ENCODE results near the gene CWC27.

The CWC27 gene

DNA sequence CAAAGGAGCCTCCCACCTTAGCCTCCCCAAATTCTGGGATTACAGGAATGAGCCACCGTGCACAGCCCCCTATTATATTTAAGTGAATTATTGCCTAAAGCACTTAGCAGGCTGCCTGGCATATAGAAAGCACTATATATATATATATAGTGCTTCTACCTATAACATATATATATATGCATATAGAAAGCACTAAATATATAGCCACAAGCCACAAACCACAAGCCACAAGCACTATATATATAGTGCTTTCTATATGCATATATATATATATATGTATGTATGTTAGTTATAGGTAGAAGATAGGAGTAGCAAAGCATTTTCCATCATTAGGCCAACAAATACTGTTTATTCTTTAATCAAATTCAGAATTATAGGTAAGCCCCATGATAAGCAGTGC lies 185.8 kb downstream of the CWC27 start:
- no peak overlapping the region for H3K27ac ChIP-seq (ENCODE audit: low read length)
- no peaks in the 10 kb centered on the region for H3K27me3 ChIP-seq (ENCODE audit: insufficient read depth, low read length)
- no peak overlapping the region for H3K4me3 ChIP-seq (ENCODE audit: low read length)
- H3K36me3 ChIP-seq (ENCODE audit: insufficient read depth, low read depth, low read length), result no peaks in the 10 kb centered on the region
- no peaks in the 10 kb centered on the region for H3K4me1 ChIP-seq (ENCODE audit: insufficient read depth, low read length)
- no peak overlapping the region for H3K9ac ChIP-seq (ENCODE audit: low read depth, low read length)
- no peaks in the 10 kb centered on the region for H3K9me3 ChIP-seq (ENCODE audit: insufficient read depth, low read depth, low read length)

DNA sequence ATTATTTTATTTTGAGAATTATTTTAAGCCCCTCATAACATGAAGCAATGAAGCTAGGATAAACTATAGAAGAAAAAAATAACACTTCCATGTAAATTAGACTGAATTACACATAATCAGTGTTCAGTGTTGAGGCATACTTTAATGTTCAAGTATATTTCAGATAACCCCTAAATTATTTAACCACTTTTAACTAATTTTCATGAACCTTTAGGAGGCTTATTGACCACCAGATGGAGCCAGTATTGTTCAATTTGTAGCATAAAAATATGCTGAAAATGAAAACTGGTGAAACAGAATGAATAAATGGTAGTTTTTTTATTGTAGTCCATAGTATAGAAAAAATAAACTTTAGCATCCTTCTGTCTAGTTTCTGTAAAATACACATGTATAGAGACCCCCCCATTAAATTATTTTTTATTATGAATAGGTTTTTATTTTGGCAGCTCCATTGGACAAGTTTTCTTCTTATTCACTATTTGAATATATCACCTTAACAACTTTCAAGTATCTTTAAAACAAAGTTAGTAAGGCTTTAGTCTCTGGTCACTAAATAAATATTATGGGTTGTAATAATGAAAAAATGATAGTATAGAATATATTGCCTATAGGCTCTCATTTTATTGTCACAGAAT lies 190.1 kb downstream of the CWC27 start:
- Histone ChIP-seq H3K9me3 (ENCODE audit: insufficient read depth, low read depth, low read length) (peaks cover 7% of the 10 kb centered on the region; the same call in 1 of the 2 replicates), H3K27me3 (ENCODE audit: insufficient read depth, low read length) (no peaks in the 10 kb centered on the region), H3K4me1 (ENCODE audit: insufficient read depth, low read length) (no peaks in the 10 kb centered on the region), H3K36me3 (ENCODE audit: insufficient read depth, low read depth, low read length) (no peaks in the 10 kb centered on the region), H3K27ac (ENCODE audit: low read length) (no peak overlapping the region), H3K4me3 (ENCODE audit: low read length) (no peak overlapping the region), H3K9ac (ENCODE audit: low read depth, low read length) (no peak overlapping the region)

DNA sequence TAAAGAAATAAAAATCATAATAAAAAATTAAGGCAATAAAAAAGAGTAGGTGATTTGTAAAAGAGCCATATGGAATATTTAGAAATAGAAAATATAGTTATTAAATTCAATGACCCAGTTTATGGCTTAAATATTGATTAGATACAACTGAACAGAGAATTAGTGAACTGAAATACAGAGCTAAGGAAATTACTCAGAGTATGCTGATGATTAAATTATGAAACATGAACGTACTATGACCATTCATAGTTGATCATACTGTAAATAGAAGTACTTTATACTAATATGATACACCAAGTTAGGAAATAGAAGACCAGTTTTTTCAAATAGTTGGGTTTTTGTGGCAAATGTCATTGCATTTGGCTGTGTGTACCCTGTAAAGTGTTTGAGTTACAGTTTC lies 194.5 kb downstream of the CWC27 start:
- Histone ChIP-seq H3K27me3 (ENCODE audit: insufficient read depth, low read length) (no peaks in the 10 kb centered on the region), H3K4me1 (ENCODE audit: insufficient read depth, low read length) (no peaks in the 10 kb centered on the region), H3K27ac (ENCODE audit: low read length) (no peak overlapping the region), H3K36me3 (ENCODE audit: insufficient read depth, low read depth, low read length) (no peaks in the 10 kb centered on the region), H3K4me3 (ENCODE audit: low read length) (no peak overlapping the region), H3K9me3 (ENCODE audit: insufficient read depth, low read depth, low read length) (peaks cover 8% of the 10 kb centered on the region; the same call in 1 of the 2 replicates), H3K9ac (ENCODE audit: low read depth, low read length) (no peak overlapping the region)

DNA sequence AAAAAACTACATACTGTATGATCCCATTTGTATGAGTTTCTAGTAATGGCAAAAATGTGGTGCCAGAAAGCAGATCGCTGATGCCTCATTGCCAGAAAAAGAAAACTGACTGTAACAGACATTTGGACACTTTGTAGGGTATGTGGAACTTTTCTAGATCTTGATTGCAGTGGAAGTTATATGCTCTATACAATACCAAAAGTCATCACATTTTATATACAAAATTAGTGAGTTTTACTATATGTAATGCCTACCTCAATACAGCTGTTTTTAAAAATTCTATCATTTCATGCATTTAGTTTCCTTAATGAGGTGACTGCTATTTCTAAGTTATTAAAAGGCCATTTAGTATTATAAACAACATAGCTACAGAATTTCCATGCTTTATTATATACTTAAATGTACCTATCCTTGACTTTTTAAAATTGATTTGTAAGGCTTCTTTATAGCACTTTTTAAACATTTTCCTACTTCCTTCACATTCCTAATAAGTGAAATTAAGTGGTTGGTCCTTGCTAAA lies 199.9 kb downstream of the CWC27 start:
- Histone ChIP-seq H3K9ac (ENCODE audit: low read depth, low read length) (no peak overlapping the region), H3K4me1 (ENCODE audit: insufficient read depth, low read length) (no peaks in the 10 kb centered on the region), H3K36me3 (ENCODE audit: insufficient read depth, low read depth, low read length) (peaks cover 13% of the 10 kb centered on the region)

DNA sequence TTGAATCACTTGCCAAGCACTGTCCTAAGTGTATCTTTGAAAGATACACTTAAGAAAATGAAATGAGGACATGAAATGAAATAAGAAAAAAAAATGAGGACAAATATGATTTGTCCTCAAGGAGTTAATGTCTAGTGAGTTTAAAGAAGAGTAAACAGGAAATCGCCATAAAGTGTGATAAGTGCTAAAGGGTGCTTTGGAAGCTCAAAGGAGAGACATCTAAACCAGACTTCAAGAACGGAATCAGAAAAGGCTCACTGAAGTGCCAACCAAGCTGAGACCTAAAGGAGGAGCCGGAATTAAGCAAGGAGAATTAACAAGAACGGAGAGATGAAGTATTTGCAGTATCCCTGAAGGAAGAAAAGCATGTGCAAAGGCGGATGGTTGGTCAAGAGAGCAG lies 200.8 kb downstream of the CWC27 start:
- Histone ChIP-seq H3K4me3 (ENCODE audit: low read length) (no peak overlapping the region), H3K36me3 (ENCODE audit: insufficient read depth, low read depth, low read length) (peaks cover 13% of the 10 kb centered on the region), H3K9ac (ENCODE audit: low read depth, low read length) (no peak overlapping the region), H3K9me3 (ENCODE audit: insufficient read depth, low read depth, low read length) (no peaks in the 10 kb centered on the region), H3K27me3 (ENCODE audit: insufficient read depth, low read length) (no peaks in the 10 kb centered on the region), H3K4me1 (ENCODE audit: insufficient read depth, low read length) (no peaks in the 10 kb centered on the region), H3K27ac (ENCODE audit: low read length) (no peak overlapping the region)

More for the DNA sequence above, 199.9 kb downstream of the CWC27 start:
- Histone ChIP-seq H3K27me3 (ENCODE audit: insufficient read depth, low read length) (no peaks in the 10 kb centered on the region), H3K4me3 (ENCODE audit: low read length) (no peak overlapping the region), H3K27ac (ENCODE audit: low read length) (no peak overlapping the region), H3K9me3 (ENCODE audit: insufficient read depth, low read depth, low read length) (peaks cover 3% of the 10 kb centered on the region; the same call in 1 of the 2 replicates)

DNA sequence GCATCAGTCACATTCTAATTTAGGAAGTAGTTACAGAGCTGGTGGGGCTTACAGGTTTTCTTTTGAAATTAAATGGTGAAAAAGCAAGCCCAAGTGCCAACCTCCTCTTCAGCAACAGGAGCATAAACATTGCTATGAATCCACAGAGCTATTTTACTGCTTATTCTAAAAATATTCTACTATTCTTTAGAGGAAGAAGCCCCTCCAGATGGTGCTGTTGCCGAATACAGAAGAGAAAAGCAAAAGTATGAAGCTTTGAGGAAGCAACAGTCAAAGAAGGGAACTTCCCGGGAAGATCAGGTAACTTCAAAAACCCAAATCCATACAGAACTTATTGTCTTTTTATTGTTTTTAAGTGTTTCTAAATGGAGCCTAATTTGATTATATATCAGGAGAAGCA lies 202.8 kb downstream of the CWC27 start:
- H3K9ac ChIP-seq (ENCODE audit: low read depth, low read length), result no peak overlapping the region
- H3K9me3 ChIP-seq (ENCODE audit: insufficient read depth, low read depth, low read length), result no peaks in the 10 kb centered on the region
- H3K27me3 ChIP-seq (ENCODE audit: insufficient read depth, low read length), result no peaks in the 10 kb centered on the region
- H3K4me1 ChIP-seq (ENCODE audit: insufficient read depth, low read length), result no peaks in the 10 kb centered on the region
- no peak overlapping the region for H3K27ac ChIP-seq (ENCODE audit: low read length)
- H3K36me3 ChIP-seq (ENCODE audit: insufficient read depth, low read depth, low read length), result peaks cover 13% of the 10 kb centered on the region
- no peak overlapping the region for H3K4me3 ChIP-seq (ENCODE audit: low read length)

DNA sequence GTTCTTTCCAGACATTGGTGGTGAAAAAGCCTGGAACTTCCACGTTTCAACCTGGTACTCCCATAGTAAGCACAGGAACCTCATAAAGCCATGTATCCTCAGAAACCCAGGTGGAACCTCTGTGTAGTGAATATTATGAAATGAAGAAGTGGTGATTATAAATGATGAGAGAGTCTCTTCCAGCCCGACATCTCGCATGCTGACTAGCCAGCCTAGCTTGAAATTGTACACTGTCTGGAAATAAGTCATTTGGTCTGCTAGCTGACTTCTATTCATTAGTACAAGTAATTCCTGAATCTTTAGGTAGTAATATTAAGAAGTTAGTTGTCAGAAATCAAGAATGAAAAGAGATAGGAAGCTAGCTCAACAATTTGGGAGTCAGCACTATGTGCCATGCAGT lies 203.3 kb downstream of the CWC27 start:
- no peaks in the 10 kb centered on the region for H3K27me3 ChIP-seq (ENCODE audit: insufficient read depth, low read length)
- no peak overlapping the region for H3K9ac ChIP-seq (ENCODE audit: low read depth, low read length)
- no peaks in the 10 kb centered on the region for H3K4me1 ChIP-seq (ENCODE audit: insufficient read depth, low read length)
- H3K4me3 ChIP-seq (ENCODE audit: low read length), result no peak overlapping the region
- peaks cover 15% of the 10 kb centered on the region for H3K36me3 ChIP-seq (ENCODE audit: insufficient read depth, low read depth, low read length)
- H3K9me3 ChIP-seq (ENCODE audit: insufficient read depth, low read depth, low read length), result no peaks in the 10 kb centered on the region
- no peak overlapping the region for H3K27ac ChIP-seq (ENCODE audit: low read length)

DNA sequence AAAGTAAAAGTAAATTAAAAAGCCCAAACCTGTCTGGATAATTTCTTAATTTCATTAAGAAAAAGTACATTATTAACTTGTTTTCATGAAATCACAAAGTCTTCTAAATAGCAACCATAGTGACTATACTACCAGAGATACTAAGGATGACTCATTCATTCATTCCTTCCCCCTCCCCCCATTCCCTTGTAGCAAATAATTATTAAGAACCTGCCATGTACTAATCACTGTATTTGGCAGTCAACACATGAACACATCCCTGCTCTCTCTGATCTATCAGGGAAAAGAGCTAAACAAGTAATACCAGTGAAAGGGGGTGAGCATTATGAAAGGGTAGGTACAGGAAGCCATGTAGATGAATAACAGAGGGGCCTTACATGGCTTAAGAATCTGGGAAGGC lies 203.9 kb downstream of the CWC27 start:
- Histone ChIP-seq H3K4me1 (ENCODE audit: insufficient read depth, low read length) (no peaks in the 10 kb centered on the region), H3K27me3 (ENCODE audit: insufficient read depth, low read length) (no peaks in the 10 kb centered on the region), H3K36me3 (ENCODE audit: insufficient read depth, low read depth, low read length) (peaks cover 21% of the 10 kb centered on the region), H3K27ac (ENCODE audit: low read length) (no peak overlapping the region), H3K9me3 (ENCODE audit: insufficient read depth, low read depth, low read length) (no peaks in the 10 kb centered on the region), H3K9ac (ENCODE audit: low read depth, low read length) (no peak overlapping the region), H3K4me3 (ENCODE audit: low read length) (no peak overlapping the region)

DNA sequence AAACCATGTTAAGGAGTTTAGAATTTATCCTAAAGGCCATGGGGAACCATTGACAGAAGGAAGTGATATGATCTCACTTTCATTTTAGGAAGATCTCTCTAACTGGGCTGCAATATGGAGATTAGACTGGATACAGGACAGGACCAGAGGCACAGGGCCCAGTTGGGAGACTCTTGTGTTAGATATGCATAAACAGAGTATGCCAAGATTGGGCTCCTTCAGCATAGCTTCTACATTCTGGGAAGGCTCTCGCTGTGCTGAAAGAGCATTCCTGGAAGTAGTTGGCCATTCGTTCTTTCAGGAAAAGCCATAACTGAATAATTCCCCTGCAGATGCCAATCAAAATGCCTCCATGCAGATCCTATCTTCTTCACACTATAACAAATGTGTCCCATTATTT lies 204.5 kb downstream of the CWC27 start:
- Histone ChIP-seq H3K27ac (ENCODE audit: low read length) (no peak overlapping the region), H3K36me3 (ENCODE audit: insufficient read depth, low read depth, low read length) (peaks cover 26% of the 10 kb centered on the region), H3K9me3 (ENCODE audit: insufficient read depth, low read depth, low read length) (no peaks in the 10 kb centered on the region), H3K27me3 (ENCODE audit: insufficient read depth, low read length) (no peaks in the 10 kb centered on the region), H3K9ac (ENCODE audit: low read depth, low read length) (no peak overlapping the region), H3K4me3 (ENCODE audit: low read length) (no peak overlapping the region), H3K4me1 (ENCODE audit: insufficient read depth, low read length) (no peaks in the 10 kb centered on the region)

DNA sequence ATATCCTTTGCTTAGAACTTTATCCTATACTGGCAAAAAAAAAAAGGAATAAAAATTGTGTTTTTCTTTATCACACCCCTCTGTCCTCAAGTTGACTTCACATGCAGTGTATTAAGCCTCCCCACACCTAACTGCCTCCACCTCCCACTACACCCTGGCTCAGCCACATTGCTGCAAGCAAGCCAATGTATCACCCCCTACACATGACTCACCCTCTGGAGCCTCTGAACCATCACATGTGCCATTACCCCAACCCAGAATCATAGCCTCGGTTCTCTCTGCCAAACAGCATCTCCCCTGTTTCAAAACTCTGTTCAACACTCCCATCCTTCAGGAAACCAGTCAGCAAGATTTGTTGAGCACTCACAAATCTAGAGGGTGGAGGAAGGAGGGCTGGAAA lies 209.0 kb downstream of the CWC27 start:
- Histone ChIP-seq H3K27ac (ENCODE audit: low read length) (no peak overlapping the region), H3K27me3 (ENCODE audit: insufficient read depth, low read length) (no peaks in the 10 kb centered on the region), H3K36me3 (ENCODE audit: insufficient read depth, low read depth, low read length) (peaks cover 19% of the 10 kb centered on the region)

DNA sequence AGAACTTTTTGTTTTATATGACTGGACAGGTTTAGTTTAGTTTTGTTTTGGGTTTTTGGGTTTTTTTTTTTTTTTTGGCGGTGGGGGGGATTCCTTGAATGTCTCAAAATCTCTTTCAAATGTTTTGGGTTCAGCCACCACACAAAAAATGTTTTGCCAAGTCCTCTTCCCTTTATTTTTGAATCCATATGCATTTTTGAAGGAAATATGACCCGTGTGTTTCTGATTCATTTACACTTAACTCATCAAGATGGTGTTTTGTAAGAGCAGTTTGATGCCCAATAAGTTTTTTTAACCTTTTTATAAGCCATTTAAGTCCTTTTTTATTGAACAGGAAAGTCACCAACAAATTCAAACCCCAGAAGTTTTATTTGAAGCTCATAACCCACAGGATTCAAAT lies 209.8 kb downstream of the CWC27 start:
- no peak overlapping the region for H3K4me3 ChIP-seq (ENCODE audit: low read length)
- H3K4me1 ChIP-seq (ENCODE audit: insufficient read depth, low read length), result no peaks in the 10 kb centered on the region
- H3K27ac ChIP-seq (ENCODE audit: low read length), result no peak overlapping the region
- H3K9ac ChIP-seq (ENCODE audit: low read depth, low read length), result no peak overlapping the region
- H3K36me3 ChIP-seq (ENCODE audit: insufficient read depth, low read depth, low read length), result peaks cover 14% of the 10 kb centered on the region; the same call in 1 of the 2 replicates
- H3K9me3 ChIP-seq (ENCODE audit: insufficient read depth, low read depth, low read length), result no peaks in the 10 kb centered on the region
- no peaks in the 10 kb centered on the region for H3K27me3 ChIP-seq (ENCODE audit: insufficient read depth, low read length)

More for the DNA sequence above, 209.0 kb downstream of the CWC27 start:
- H3K9ac ChIP-seq (ENCODE audit: low read depth, low read length), result no peak overlapping the region
- H3K4me1 ChIP-seq (ENCODE audit: insufficient read depth, low read length), result no peaks in the 10 kb centered on the region
- no peak overlapping the region for H3K4me3 ChIP-seq (ENCODE audit: low read length)
- H3K9me3 ChIP-seq (ENCODE audit: insufficient read depth, low read depth, low read length), result no peaks in the 10 kb centered on the region

DNA sequence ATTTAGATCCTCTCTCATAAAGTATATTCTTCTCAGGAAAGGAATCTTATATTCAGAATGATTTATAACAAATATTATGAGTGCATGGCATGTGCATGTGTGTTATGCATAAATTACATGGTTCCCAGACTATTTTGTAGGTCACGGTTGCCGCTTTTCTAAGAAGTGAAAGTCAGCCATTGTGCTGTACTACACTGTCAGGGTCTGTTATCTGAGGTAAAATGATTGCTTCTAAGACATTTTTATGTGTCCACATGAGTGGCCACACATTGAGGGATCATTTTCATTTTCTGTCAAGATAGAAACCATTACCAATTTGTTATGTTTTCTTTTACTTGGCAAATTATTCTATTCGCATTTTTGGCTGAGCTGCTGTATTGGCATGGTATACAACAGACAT lies 210.8 kb downstream of the CWC27 start:
- Histone ChIP-seq H3K27me3 (ENCODE audit: insufficient read depth, low read length) (no peaks in the 10 kb centered on the region), H3K9me3 (ENCODE audit: insufficient read depth, low read depth, low read length) (no peaks in the 10 kb centered on the region), H3K27ac (ENCODE audit: low read length) (no peak overlapping the region), H3K4me3 (ENCODE audit: low read length) (no peak overlapping the region), H3K9ac (ENCODE audit: low read depth, low read length) (no peak overlapping the region), H3K36me3 (ENCODE audit: insufficient read depth, low read depth, low read length) (peaks cover 18% of the 10 kb centered on the region; the same call in 1 of the 2 replicates), H3K4me1 (ENCODE audit: insufficient read depth, low read length) (no peaks in the 10 kb centered on the region)

Data from iPS-20b (cell line).